Esophagus muscularis mucosa (tissue), 4 donors: Measurements from ENCODE around the gene RELA. TPM values are rescaled to one million over a fixed set of nuclear protein-coding genes. Genes with fewer than 3 reads are reported as not detected.
A peak's percentile ranks its signal among the peaks of the same experiment; 100 is the strongest.

Experiments used
- DNase-seq: peaks from one replicate; pipeline ENCODE4 v3.0.0-alpha.2; 2017; ENCODE audit errors: extremely low spot score
- H3K27ac ChIP-seq, 4 donors: fragments of 200-600 bp; sonication (generic); replicated peaks in 1 of 4; 1 replicate in 3 of 4; 2 replicates in 1 of 4; pipeline ENCODE4 v1.5.1; 2016 to 2019; ENCODE audit warnings: mild to moderate bottlenecking in 1 of 4
- H3K27me3 ChIP-seq, 4 donors: fragments of 200-600 bp; sonication (generic); one replicate each; pipeline versions ENCODE4 v1.5.1 to v1.6.0; 2016 to 2019
- H3K36me3 ChIP-seq, 4 donors: fragments of 200-600 bp; sonication (generic); one replicate each; pipeline ENCODE4 v1.5.1; 2016 to 2019
- H3K4me1 ChIP-seq, 4 donors: fragments of 200-600 bp; sonication (generic); one replicate each; pipeline ENCODE4 v1.5.1; 2016 to 2019
- H3K4me3 ChIP-seq, 4 donors: fragments of 200-600 bp; sonication (generic); 1 replicate in 2 of 4; 2 replicates in 2 of 4; pipeline ENCODE4 v1.5.1; 2016 to 2019; ENCODE audit warnings: mild to moderate bottlenecking in 4 of 4, moderate library complexity in 1 of 4
- H3K9me3 ChIP-seq, 4 donors: fragments of 200-600 bp; sonication (generic); 1 replicate in 3 of 4; 2 replicates in 1 of 4; pipeline ENCODE4 v1.5.1; 2016 to 2019
- EP300 ChIP-seq: sonication (generic); formaldehyde crosslinking; IDR thresholded peaks from one replicate; pipeline ENCODE4 v1.6.1; 2017; ENCODE audit warnings: antibody characterized with exemption
- POLR2A ChIP-seq: fragments of 450-650 bp; IDR thresholded peaks from one replicate; pipeline ENCODE4 v1.6.1; 2017; ENCODE audit warnings: antibody characterized with exemption, moderate library complexity, mild to moderate bottlenecking, low read depth
- POLR2AphosphoS5 ChIP-seq, 2 donors: sonication (generic); formaldehyde crosslinking; IDR thresholded peaks; one replicate each; pipeline ENCODE4 v1.6.1; 2017; ENCODE audit warnings: antibody characterized with exemption in 2 of 2
- WGBS: methylation state at CpG from one replicate; pipeline ENCODE4 v1.1.5; 2018; 5-methylcytosine and 5-hydroxymethylcytosine counted together
- intact Hi-C: fragments of 100-400 bp; cut with DNase I; formaldehyde crosslinking; loops from one replicate; pipeline ENCODE4 v1.15.1; 2023
- total RNA-seq, 4 donors: library from RNA; depleted of rRNA; stranded (reverse); fragments of >200 nt; gene quantifications; one replicate each; pipeline versions ENCODE4 v1.1.0 to v1.2.1, GENCODE V29; 2016
- TF ChIP-seq, protein P1 (sequence below), 3 experiments: fragments of 200-600 bp in 2 of 3; fragments of 450-650 bp in 1 of 3; sonication (generic) in 2 of 3; IDR thresholded peaks; one replicate each; pipeline ENCODE4 v1.5.1; 2017 to 2019; ENCODE audit warnings: antibody characterized with exemption in 3 of 3, mild to moderate bottlenecking in 2 of 3, moderate library complexity in 1 of 3

Gene RELA
- total RNA-seq = 10 to 100 TPM; 51.5 to 84.6 (median 82.1) TPM

GRCh38 chr11:65662799-65663638 is at the start of gene RELA:
Gene RELA, minus strand, starts transcription at chr11:65662916. Its CDS starts 84 bp downstream, at chr11:65662832.
- Histone ChIP-seq H3K27me3 (no peaks in the 10 kb centered on the region), H3K4me3 (peak within 1 kb of the TSS; percentile 85 to 95 (median 89)), H3K9me3 (no peaks in the 10 kb centered on the region), H3K27ac (peak within 1 kb of the TSS; percentile 94 to 98 (median 96)), H3K4me1 (peaks cover 37 to 53% (median 43%) of the 10 kb centered on the region in 4 donors), H3K36me3 (peaks cover 33 to 39% (median 38%) of the 10 kb centered on the region in 4 donors)
- peak; percentile 98 for DNase-seq
- intact Hi-C loops = no loop called here
- WGBS = 0% methylated on average over 6 of the region's 91 CpGs
- TF ChIP-seq EP300 (no peak), POLR2AphosphoS5 (IDR thresholded peaks at IDR 0.05) (peak; percentile 84 to 91), POLR2A (peak; percentile 67)
- TF ChIP-seq, protein P1, sequence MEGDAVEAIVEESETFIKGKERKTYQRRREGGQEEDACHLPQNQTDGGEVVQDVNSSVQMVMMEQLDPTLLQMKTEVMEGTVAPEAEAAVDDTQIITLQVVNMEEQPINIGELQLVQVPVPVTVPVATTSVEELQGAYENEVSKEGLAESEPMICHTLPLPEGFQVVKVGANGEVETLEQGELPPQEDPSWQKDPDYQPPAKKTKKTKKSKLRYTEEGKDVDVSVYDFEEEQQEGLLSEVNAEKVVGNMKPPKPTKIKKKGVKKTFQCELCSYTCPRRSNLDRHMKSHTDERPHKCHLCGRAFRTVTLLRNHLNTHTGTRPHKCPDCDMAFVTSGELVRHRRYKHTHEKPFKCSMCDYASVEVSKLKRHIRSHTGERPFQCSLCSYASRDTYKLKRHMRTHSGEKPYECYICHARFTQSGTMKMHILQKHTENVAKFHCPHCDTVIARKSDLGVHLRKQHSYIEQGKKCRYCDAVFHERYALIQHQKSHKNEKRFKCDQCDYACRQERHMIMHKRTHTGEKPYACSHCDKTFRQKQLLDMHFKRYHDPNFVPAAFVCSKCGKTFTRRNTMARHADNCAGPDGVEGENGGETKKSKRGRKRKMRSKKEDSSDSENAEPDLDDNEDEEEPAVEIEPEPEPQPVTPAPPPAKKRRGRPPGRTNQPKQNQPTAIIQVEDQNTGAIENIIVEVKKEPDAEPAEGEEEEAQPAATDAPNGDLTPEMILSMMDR (IDR thresholded peaks at IDR 0.05) = peak in 2 of 3 experiments; percentile 16

DNA sequence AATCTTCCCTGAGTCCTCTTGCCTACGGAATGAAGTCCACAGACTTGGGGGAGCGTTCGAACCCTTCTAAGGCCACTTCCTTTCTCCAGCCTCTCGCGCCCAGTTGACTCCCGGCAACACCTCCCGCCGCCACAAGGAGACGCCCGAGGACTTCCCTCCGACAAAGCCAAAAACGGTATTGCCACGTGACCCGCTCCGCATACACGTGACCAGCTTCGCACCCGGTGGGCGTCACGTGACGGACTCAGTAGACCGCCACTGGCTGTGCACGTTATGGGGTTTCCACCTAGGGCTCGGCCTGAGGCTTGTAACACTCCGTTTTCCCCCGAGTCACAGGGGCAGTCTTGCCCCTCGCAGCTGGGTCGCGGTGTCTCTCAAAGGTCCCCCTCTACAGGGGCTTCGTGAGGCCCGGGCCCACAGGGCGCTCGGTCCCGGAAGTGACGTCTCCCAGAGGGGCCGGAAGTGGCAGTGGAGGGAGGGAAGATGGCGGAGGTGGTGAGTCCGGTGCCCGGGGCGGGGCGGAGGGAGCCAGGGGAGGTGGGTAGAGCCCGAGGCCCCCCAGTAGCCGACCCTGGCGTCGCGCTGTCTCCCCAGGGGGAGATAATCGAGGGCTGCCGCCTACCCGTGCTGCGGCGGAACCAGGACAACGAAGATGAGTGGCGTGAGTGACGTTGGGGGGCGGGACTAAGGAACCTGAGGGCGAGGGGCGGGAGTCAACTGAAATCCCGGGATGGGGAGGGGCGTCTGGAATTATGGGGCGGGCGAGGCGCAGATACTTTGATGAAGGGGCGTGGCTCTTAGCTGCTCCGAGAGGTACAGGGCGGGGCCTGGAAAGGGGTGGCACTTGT is 49.3 kb upstream of the RELA start, which contains the start of gene KAT5:
Gene KAT5 (plus strand): TSS at position 468 of the 848 bp plus-strand sequence. CDS start 16 bp downstream, at position 484.
- peak; percentile 100 for DNase-seq
- Histone ChIP-seq H3K4me1 (peaks cover 21 to 45% (median 24%) of the 10 kb centered on the region in 4 donors), H3K27me3 (no peaks in the 10 kb centered on the region), H3K9me3 (no peaks in the 10 kb centered on the region), H3K36me3 (peaks cover 32 to 43% (median 42%) of the 10 kb centered on the region in 4 donors), H3K27ac (peak within 1 kb of the TSS; percentile 95 to 99 (median 98)), H3K4me3 (peak within 1 kb of the TSS; percentile 67 to 92 (median 72))
- peak; percentile 89 for TF ChIP-seq POLR2A
- TF ChIP-seq, protein P1 (IDR thresholded peaks at IDR 0.05) = peak; percentile 97 to 99 (median 99)
- no peak for TF ChIP-seq EP300
- TF ChIP-seq POLR2AphosphoS5 (IDR thresholded peaks at IDR 0.05) = peak; percentile 95 to 96
- intact Hi-C loops = loop anchor here (2.0 kb wide), 1 partner anchor 107 kb away; no protein-coding TSS in a partner anchor
- under 1% methylated on average over 32 of the region's 65 CpGs for WGBS

- Histone ChIP-seq H3K27me3 (no peaks in the 10 kb centered on the region), H3K4me1 (peaks cover 25 to 44% (median 29%) of the 10 kb centered on the region in 4 donors), H3K36me3 (peaks cover 19 to 28% (median 26%) of the 10 kb centered on the region in 4 donors), H3K4me3 (no peak overlapping the region), H3K27ac (peak overlapping the region; percentile 95 to 99 (median 98)), H3K9me3 (no peaks in the 10 kb centered on the region)
- TF ChIP-seq, protein P1 (IDR thresholded peaks at IDR 0.05) = no peak
- no peak for TF ChIP-seq POLR2AphosphoS5 (IDR thresholded peaks at IDR 0.05)
- no peak for TF ChIP-seq EP300
- no peak for TF ChIP-seq POLR2A
- 81% methylated on average over 3 of the region's 3 CpGs for WGBS
- intact Hi-C loops = loop anchor here (2.0 kb wide), 1 partner anchor 108 kb away; no protein-coding TSS in a partner anchor
- no peak for DNase-seq
Observed at GRCh38 chr11:65710421-65710820, 47.7 kb upstream of the RELA start.

DNA sequence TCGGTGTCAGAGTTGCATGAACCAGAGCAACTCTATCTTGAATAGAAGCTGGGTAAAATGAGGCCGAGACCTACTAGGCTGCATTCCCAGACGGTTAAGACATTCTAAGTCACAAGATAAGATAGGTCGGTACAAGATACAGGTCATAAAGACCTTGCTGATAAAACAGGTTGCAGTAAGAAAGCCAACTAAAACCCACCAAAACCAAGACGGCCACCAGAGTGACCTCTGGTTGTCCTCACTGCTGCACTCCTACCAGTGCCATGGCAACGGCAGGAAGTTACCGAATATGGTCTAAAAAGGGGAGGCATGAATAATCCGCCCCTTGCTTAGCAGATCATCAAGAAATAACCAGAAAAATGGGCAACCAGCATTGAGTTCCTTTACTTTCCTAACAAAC is 46.9 kb upstream of the RELA start:
- DNase-seq = no peak
- peaks cover 25 to 36% (median 29%) of the 10 kb centered on the region in 4 donors for H3K4me1 ChIP-seq
- WGBS = 78% methylated on average over 8 of the region's 8 CpGs
- H3K36me3 ChIP-seq = peaks cover 12 to 20% (median 18%) of the 10 kb centered on the region in 4 donors
- no peak overlapping the region for H3K4me3 ChIP-seq
- H3K27ac ChIP-seq = no peak overlapping the region
- intact Hi-C loops = loop anchor here (2.0 to 5.0 kb wide), 2 partner anchors 109 to 278 kb away; no protein-coding TSS in a partner anchor
- no peak for TF ChIP-seq EP300
- TF ChIP-seq POLR2A = no peak
- no peak for TF ChIP-seq POLR2AphosphoS5 (IDR thresholded peaks at IDR 0.05)
- TF ChIP-seq, protein P1 (IDR thresholded peaks at IDR 0.05) = no peak
- no peaks in the 10 kb centered on the region for H3K27me3 ChIP-seq
- no peaks in the 10 kb centered on the region for H3K9me3 ChIP-seq
